Loucy (cell line): ENCODE measurements around the gene DISC1.

ENCODE experiments used
- EZH2phosphoT487 ChIP-seq: fragments of 200-600 bp; IDR thresholded peaks from 2 replicates; pipeline ENCODE4 v1.6.1; 2018; ENCODE audit warnings: antibody characterized with exemption, mild to moderate bottlenecking, moderate library complexity, borderline replicate concordance
- TF ChIP-seq, protein P1 (sequence below): fragments of 200-600 bp; sonication (generic); conservative IDR thresholded peaks from 2 replicates; pipeline ENCODE4 v1.5.1; 2014; ENCODE audit warnings: mild to moderate bottlenecking, antibody characterized with exemption, low read length

- TF ChIP-seq, protein P1, sequence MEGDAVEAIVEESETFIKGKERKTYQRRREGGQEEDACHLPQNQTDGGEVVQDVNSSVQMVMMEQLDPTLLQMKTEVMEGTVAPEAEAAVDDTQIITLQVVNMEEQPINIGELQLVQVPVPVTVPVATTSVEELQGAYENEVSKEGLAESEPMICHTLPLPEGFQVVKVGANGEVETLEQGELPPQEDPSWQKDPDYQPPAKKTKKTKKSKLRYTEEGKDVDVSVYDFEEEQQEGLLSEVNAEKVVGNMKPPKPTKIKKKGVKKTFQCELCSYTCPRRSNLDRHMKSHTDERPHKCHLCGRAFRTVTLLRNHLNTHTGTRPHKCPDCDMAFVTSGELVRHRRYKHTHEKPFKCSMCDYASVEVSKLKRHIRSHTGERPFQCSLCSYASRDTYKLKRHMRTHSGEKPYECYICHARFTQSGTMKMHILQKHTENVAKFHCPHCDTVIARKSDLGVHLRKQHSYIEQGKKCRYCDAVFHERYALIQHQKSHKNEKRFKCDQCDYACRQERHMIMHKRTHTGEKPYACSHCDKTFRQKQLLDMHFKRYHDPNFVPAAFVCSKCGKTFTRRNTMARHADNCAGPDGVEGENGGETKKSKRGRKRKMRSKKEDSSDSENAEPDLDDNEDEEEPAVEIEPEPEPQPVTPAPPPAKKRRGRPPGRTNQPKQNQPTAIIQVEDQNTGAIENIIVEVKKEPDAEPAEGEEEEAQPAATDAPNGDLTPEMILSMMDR = no peak
- TF ChIP-seq EZH2phosphoT487 = no peak
These were observed 231.1 kb downstream of the DISC1 start for GRCh38 chr1:231857609-231858135.
